H1 (cell line): Measurements from ENCODE around the gene MPRIP. TPM values are rescaled to one million over a fixed set of nuclear protein-coding genes. Genes with fewer than 3 reads are reported as not detected.
A peak's percentile ranks its signal among the peaks of the same experiment; 100 is the strongest.

Source experiments
- CTCF ChIA-PET: fragments of 300-600 bp; sonication (Branson Sonifier 250); formaldehyde crosslinking; loops from one replicate; lab custom pipeline; 2021; ENCODE audit not compliant: partially characterized antibody; lab: Charles Lee
- POLR2A ChIA-PET: fragments of 300-600 bp; sonication (Branson Sonifier 250); formaldehyde crosslinking; loops from one replicate; lab custom pipeline; 2021; ENCODE audit warnings: inconsistent platforms; ENCODE audit not compliant: partially characterized antibody; lab: Charles Lee
- DNase-seq, 2 experiments: peaks; one replicate each; pipeline versions ENCODE4 v3.0.0 to v3.0.0-alpha.2; 2010 to 2022; ENCODE audit warnings: low spot score in 2 of 2, low read depth in 1 of 2, mixed read lengths in 1 of 2
- FAIRE-seq: peaks from 2 replicates; lab custom pipeline; 2011; peaks lifted over from hg19 to GRCh38; lab: Jason Lieb, UNC
- H2AFZ ChIP-seq: 2 replicates; pipeline ENCODE4 v1.8.1; 2012; ENCODE audit warnings: low read length, inconsistent platforms
- H2AK5ac ChIP-seq: 2 replicates; pipeline ENCODE4 v1.6.1; 2013; ENCODE audit warnings: low read depth, low read length
- H2BK120ac ChIP-seq: replicated peaks from 2 replicates; pipeline ENCODE3; 2013; ENCODE audit warnings: low read depth, low read length, inconsistent platforms
- H2BK12ac ChIP-seq: 2 replicates; pipeline ENCODE4 v1.6.1; 2013; ENCODE audit warnings: low read depth, low read length
- H2BK15ac ChIP-seq: 2 replicates; pipeline ENCODE4 v1.6.1; 2013; ENCODE audit warnings: low read length
- H2BK20ac ChIP-seq: 2 replicates; pipeline ENCODE4 v1.6.1; 2013; ENCODE audit warnings: low read length
- H2BK5ac ChIP-seq: 2 replicates; pipeline ENCODE4 v1.6.1; 2013; ENCODE audit warnings: low read depth, low read length
- H3K14ac ChIP-seq: 2 replicates; pipeline ENCODE4 v1.6.1; 2013; ENCODE audit warnings: inconsistent platforms; ENCODE audit not compliant: insufficient read length
- H3K18ac ChIP-seq: 2 replicates; pipeline ENCODE4 v1.6.1; 2013; ENCODE audit warnings: low read length; ENCODE audit errors: extremely low read depth
- H3K23ac ChIP-seq: 2 replicates; pipeline ENCODE4 v1.6.1; 2013; ENCODE audit warnings: inconsistent platforms; ENCODE audit not compliant: insufficient read length
- H3K23me2 ChIP-seq: 2 replicates; pipeline ENCODE4 v1.6.1; 2013; ENCODE audit warnings: low read depth, low read length
- H3K27ac ChIP-seq: 2 replicates; pipeline ENCODE4 v1.6.1; 2011; ENCODE audit warnings: low read depth, low read length, inconsistent platforms
- H3K27me3 ChIP-seq, 4 experiments: replicated peaks in 1 of 4; 1 replicate in 1 of 4; 2 replicates in 3 of 4; pipeline versions ENCODE4 v1.6.1 to v1.8.1; 2011 to 2013; ENCODE audit warnings: low read length in 3 of 4, mild to moderate bottlenecking in 3 of 4, inconsistent platforms in 2 of 4, mixed read lengths in 2 of 4, moderate library complexity in 1 of 4; ENCODE audit not compliant: control insufficient read depth in 3 of 4, insufficient read depth in 3 of 4; ENCODE audit errors: extremely low read depth in 1 of 4
- H3K36me3 ChIP-seq, 4 experiments: 2 replicates each; pipeline versions ENCODE4 v1.6.1 to v1.8.1; 2011 to 2013; ENCODE audit warnings: mild to moderate bottlenecking in 4 of 4, low read length in 3 of 4, moderate library complexity in 2 of 4, control low read depth in 1 of 4, inconsistent platforms in 1 of 4; ENCODE audit not compliant: insufficient read depth in 4 of 4, control insufficient read depth in 2 of 4
- H3K4ac ChIP-seq: replicated peaks from 2 replicates; pipeline ENCODE3; 2013; ENCODE audit warnings: low read length, low read depth, mixed read lengths, inconsistent platforms; ENCODE audit not compliant: insufficient read length
- H3K4me1 ChIP-seq, 4 experiments: replicated peaks in 1 of 4; 1 replicate in 1 of 4; 2 replicates in 3 of 4; pipeline versions ENCODE4 v1.6.1 to v1.8.1; 2011 to 2013; ENCODE audit warnings: low read length in 3 of 4, inconsistent platforms in 2 of 4, mixed read lengths in 1 of 4; ENCODE audit not compliant: insufficient read depth in 4 of 4, control insufficient read depth in 3 of 4
- H3K4me2 ChIP-seq, 2 experiments: 2 replicates each; pipeline versions ENCODE4 v1.6.1 to v1.8.1; 2011 to 2013; ENCODE audit warnings: low read depth in 2 of 2, low read length in 2 of 2, control low read depth in 1 of 2, inconsistent platforms in 1 of 2, mild to moderate bottlenecking in 1 of 2; ENCODE audit not compliant: insufficient read depth in 1 of 2
- H3K4me3 ChIP-seq, 4 experiments: fragments of 200-600, 300-600 bp in 1 of 4; sonication (generic), shearing (Covaris generic), sonication (Bioruptor Twin) in 1 of 4; 2 replicates each; pipeline versions ENCODE4 v1.5.1 to v1.8.1; 2011 to 2016; ENCODE audit warnings: low read length in 4 of 4, low read depth in 3 of 4, control low read depth in 2 of 4, inconsistent platforms in 2 of 4, mild to moderate bottlenecking in 2 of 4, mixed read lengths in 1 of 4, moderate library complexity in 1 of 4; ENCODE audit not compliant: insufficient read depth in 2 of 4; ENCODE audit errors: extremely low read depth in 1 of 4
- H3K56ac ChIP-seq: replicated peaks from 2 replicates; pipeline ENCODE3; 2013; ENCODE audit warnings: low read depth, mild to moderate bottlenecking, mixed read lengths, low read length, inconsistent platforms; ENCODE audit not compliant: insufficient read length
- H3K79me1 ChIP-seq: 2 replicates; pipeline ENCODE4 v1.6.1; 2013; ENCODE audit warnings: low read depth, low read length, control low read depth
- H3K79me2 ChIP-seq, 2 experiments: 2 replicates each; pipeline versions ENCODE4 v1.6.1 to v1.8.1; 2012 to 2013; ENCODE audit warnings: low read length in 2 of 2, mild to moderate bottlenecking in 2 of 2, inconsistent platforms in 1 of 2; ENCODE audit not compliant: insufficient read depth in 2 of 2, control insufficient read depth in 1 of 2
- H3K9ac ChIP-seq, 4 experiments: replicated peaks in 1 of 4; 1 replicate in 1 of 4; 2 replicates in 3 of 4; pipeline versions ENCODE4 v1.6.1 to v1.8.1; 2011 to 2013; ENCODE audit warnings: low read depth in 3 of 4, low read length in 3 of 4, control low read depth in 2 of 4, mild to moderate bottlenecking in 2 of 4, moderate library complexity in 2 of 4, inconsistent platforms in 1 of 4; ENCODE audit errors: extremely low read depth in 1 of 4
- H3K9me3 ChIP-seq, 2 experiments: 2 replicates each; pipeline versions ENCODE4 v1.6.1 to v1.8.1; 2012 to 2013; ENCODE audit warnings: mild to moderate bottlenecking in 2 of 2, moderate library complexity in 2 of 2, control low read depth in 1 of 2, inconsistent platforms in 1 of 2, low read depth in 1 of 2, low read length in 1 of 2, mixed read lengths in 1 of 2; ENCODE audit not compliant: insufficient read depth in 2 of 2
- H4K20me1 ChIP-seq, 2 experiments: replicated peaks in 1 of 2; 2 replicates each; pipeline versions ENCODE3 to v1.8.1; 2011 to 2013; ENCODE audit warnings: inconsistent platforms in 2 of 2, low read length in 2 of 2, mild to moderate bottlenecking in 1 of 2; ENCODE audit not compliant: insufficient read depth in 2 of 2, control insufficient read depth in 1 of 2
- H4K5ac ChIP-seq: 2 replicates; pipeline ENCODE4 v1.6.1; 2013; ENCODE audit warnings: low read length, low read depth, mixed read lengths, inconsistent platforms; ENCODE audit not compliant: insufficient read length
- H4K8ac ChIP-seq: 2 replicates; pipeline ENCODE4 v1.8.0; 2013; ENCODE audit warnings: mild to moderate bottlenecking, moderate library complexity, low read length, inconsistent platforms; ENCODE audit not compliant: insufficient read depth; ENCODE audit errors: extremely low read depth
- H4K91ac ChIP-seq: replicated peaks from 2 replicates; pipeline ENCODE3; 2013; ENCODE audit warnings: low read length, mixed read lengths, inconsistent platforms; ENCODE audit not compliant: insufficient read length
- BRCA1 ChIP-seq: IDR thresholded peaks from 2 replicates; pipeline ENCODE4 v1.6.1; 2012; ENCODE audit warnings: low read depth, low read length, improper control_type of control experiment
- CREB1 ChIP-seq: IDR thresholded peaks from 2 replicates; pipeline ENCODE4 v1.6.1; 2012; ENCODE audit warnings: inconsistent platforms
- FOSL1 ChIP-seq: IDR thresholded peaks from 2 replicates; pipeline ENCODE4 v1.6.1; 2011; ENCODE audit warnings: mild to moderate bottlenecking, low read depth, low read length, moderate library complexity; ENCODE audit not compliant: insufficient read depth
- HDAC6 ChIP-seq: IDR thresholded peaks from one replicate; pipeline ENCODE4 v1.7.1; 2012; ENCODE audit warnings: low read depth, mild to moderate bottlenecking, inconsistent platforms, low read length, moderate library complexity
- KDM4A ChIP-seq: IDR thresholded peaks from one replicate; pipeline ENCODE4 v1.7.1; 2012; ENCODE audit warnings: low read depth, mild to moderate bottlenecking, moderate library complexity, low read length, inconsistent platforms; ENCODE audit not compliant: severe bottlenecking
- MAFK ChIP-seq: IDR thresholded peaks from 2 replicates; pipeline ENCODE4 v1.6.1; 2012; ENCODE audit warnings: low read depth, mild to moderate bottlenecking, improper control_type of control experiment, low read length
- RAD21 ChIP-seq, 2 experiments: IDR thresholded peaks in 1 of 2; conservative IDR thresholded peaks in 1 of 2; 2 replicates each; pipeline ENCODE4 v1.6.1; 2011; ENCODE audit warnings: low read depth in 2 of 2, low read length in 2 of 2, improper control_type of control experiment in 1 of 2, inconsistent platforms in 1 of 2, mild to moderate bottlenecking in 1 of 2, moderate library complexity in 1 of 2
- RXRA ChIP-seq: IDR thresholded peaks from 2 replicates; pipeline ENCODE4 v1.6.1; 2011; ENCODE audit warnings: low read depth, mild to moderate bottlenecking, low read length, moderate library complexity; ENCODE audit not compliant: insufficient read depth
- SIN3A ChIP-seq, 2 experiments: IDR thresholded peaks in 1 of 2; conservative IDR thresholded peaks in 1 of 2; 2 replicates each; pipeline ENCODE4 v1.6.1; 2011 to 2012; ENCODE audit warnings: low read length in 2 of 2, improper control_type of control experiment in 1 of 2, low read depth in 1 of 2, mild to moderate bottlenecking in 1 of 2
- SIRT6 ChIP-seq: IDR thresholded peaks from one replicate; pipeline ENCODE4 v1.7.1; 2012; ENCODE audit warnings: low read length, inconsistent platforms
- SP1 ChIP-seq: IDR thresholded peaks from 2 replicates; pipeline ENCODE4 v1.6.1; 2011; ENCODE audit warnings: low read depth, low read length
- SP2 ChIP-seq: IDR thresholded peaks from 2 replicates; pipeline ENCODE4 v1.6.1; 2012; ENCODE audit warnings: mild to moderate bottlenecking, low read length, inconsistent platforms
- SP4 ChIP-seq: IDR thresholded peaks from 2 replicates; pipeline ENCODE4 v1.6.1; 2012; ENCODE audit warnings: low read length, inconsistent platforms
- TCF12 ChIP-seq: IDR thresholded peaks from 2 replicates; pipeline ENCODE4 v1.6.1; 2011; ENCODE audit warnings: low read depth, mild to moderate bottlenecking, low read length
- WGBS, 2 experiments: shearing (Covaris generic) in 1 of 2; methylation state at CpG; one replicate each; pipeline versions ENCODE4 v1.1.6 to v1.1.7; 2013 to 2015; ENCODE audit warnings: low lambda C conversion rate in 2 of 2, mixed read lengths in 2 of 2, inconsistent platforms in 1 of 2, low coverage in 1 of 2, missing lambda C conversion rate in 1 of 2; ENCODE audit not compliant: insufficient replicate concordance in 2 of 2, insufficient coverage in 1 of 2, insufficient read length in 1 of 2; ENCODE audit errors: extremely low coverage in 1 of 2, missing lambda C conversion rate in 1 of 2; 5-methylcytosine and 5-hydroxymethylcytosine counted together
- polyA plus RNA-seq, 7 experiments: library from polyadenylated mRNA; depleted of rRNA in 3 of 7; stranded (reverse) in 5 of 7; unstranded in 2 of 7; fragments of >200 nt in 5 of 7; fragments of 200-250 nt in 2 of 7; gene quantifications; 1 replicate in 5 of 7; 2 replicates in 1 of 7; 4 replicates in 1 of 7; pipeline versions ENCODE4 v1.2.1 to v1.2.3, GENCODE V29; 2011 to 2013; ENCODE audit warnings: missing spikeins in 2 of 7, mixed read lengths in 2 of 7
- total RNA-seq: library from RNA; stranded (reverse); fragmentation: NEBNext Ultra II Directional; extraction: Animal tissue kit (Norgen Biotek cat#: 25700); gene quantifications from 2 replicates; pipeline ENCODE4 v1.2.1, GENCODE V29; 2021
- TF ChIP-seq, protein P1 (sequence below): IDR thresholded peaks from 2 replicates; pipeline ENCODE4 v1.6.1; 2012; ENCODE audit warnings: inconsistent platforms

The MPRIP gene
- total and polyA plus RNA-seq, 2 of the 8 experiments (the other 6 are each of a cell fraction or from before 2014, with no cell fraction given), result 48.6 to 146 TPM

DNA sequence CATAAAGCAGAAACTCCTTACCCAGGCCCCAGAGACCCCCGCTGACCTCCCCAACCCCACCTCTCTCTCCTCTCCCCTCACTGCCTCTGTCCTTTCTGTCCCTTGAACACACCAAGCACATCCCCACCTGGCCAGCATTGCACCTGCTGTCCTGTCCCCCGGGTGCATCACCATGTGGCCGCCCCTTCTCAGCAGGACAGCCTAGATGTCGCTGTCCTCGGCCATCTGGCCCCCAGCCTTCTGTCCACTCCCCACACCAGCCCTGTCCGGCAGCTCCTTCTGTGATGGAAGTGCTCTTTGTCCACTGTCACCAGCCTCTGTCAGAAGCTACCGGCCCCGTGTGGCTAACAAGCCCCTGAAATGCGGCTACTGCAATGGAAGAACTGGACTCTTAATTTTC lies 12.3 kb upstream of the MPRIP start:
- no peak overlapping the region; a peak in 1 of 4 replicates for H3K4me2 ChIP-seq
- H3K9me3 ChIP-seq, result no peaks in the 10 kb centered on the region
- no peak overlapping the region for H4K91ac ChIP-seq
- no peak overlapping the region for H2AFZ ChIP-seq
- H3K4ac ChIP-seq, result no peak overlapping the region
- no peak overlapping the region; the same call in 1 of the 2 replicates for H2BK5ac ChIP-seq
- 81% methylated on average over 8 of the region's 9 CpGs; no CpG with 5 or more reads in 1 of the 2 experiments for WGBS, 2 experiments
- H3K9ac ChIP-seq, result no peak overlapping the region
- H2BK15ac ChIP-seq, result no peak overlapping the region
- no peak overlapping the region for H3K56ac ChIP-seq
- no peaks in the 10 kb centered on the region for H3K79me2 ChIP-seq
- H3K23ac ChIP-seq, result no peak overlapping the region
- H3K18ac ChIP-seq, result no peak overlapping the region
- H3K4me3 ChIP-seq, result no peak overlapping the region
- H3K36me3 ChIP-seq, result no peaks in the 10 kb centered on the region
- H2BK120ac ChIP-seq, result no peak overlapping the region
- H3K4me1 ChIP-seq, result peaks cover 5 to 24% (median 15%) of the 10 kb centered on the region in 4 experiments
- no peak overlapping the region for H3K27ac ChIP-seq
- peak overlapping the region; percentile 83; the same call in 1 of the 2 replicates for H2BK20ac ChIP-seq
- no peaks in the 10 kb centered on the region for H3K27me3 ChIP-seq
- CTCF ChIA-PET, result interaction anchor here (0.7 to 1.0 kb wide), 2 partner anchors 10 to 26 kb away, joined by 3 to 4 read pairs; no protein-coding TSS in a partner anchor
- H2AK5ac ChIP-seq, result no peak overlapping the region
- DNase-seq, result no peak
- H3K14ac ChIP-seq, result no peak overlapping the region
- H3K23me2 ChIP-seq, result no peaks in the 10 kb centered on the region; the same call in 1 of the 2 replicates
- POLR2A ChIA-PET, result interaction anchor here (3.5 kb wide), 1 partner anchor 14 kb away, joined by 15 read pairs; no protein-coding TSS in a partner anchor
- H2BK12ac ChIP-seq, result peak overlapping the region; percentile 91; the same call in 1 of the 2 replicates
- H4K5ac ChIP-seq, result no peak overlapping the region
- H3K79me1 ChIP-seq, result no peaks in the 10 kb centered on the region
- no peaks in the 10 kb centered on the region for H4K20me1 ChIP-seq
- peak overlapping the region; percentile 73; the same call in 1 of the 2 replicates for H4K8ac ChIP-seq
- FAIRE-seq, result no peak
- no peak for TF ChIP-seq TCF12
- TF ChIP-seq CREB1, result no peak
- TF ChIP-seq BRCA1, result no peak
- TF ChIP-seq RXRA, result no peak
- TF ChIP-seq MAFK, result no peak
- TF ChIP-seq SIRT6, result no peak
- TF ChIP-seq SP4, result no peak
- no peak for TF ChIP-seq RAD21 (IDR thresholded peaks at IDR 0.05 in 1 of 2, conservative IDR thresholded peaks at IDR 0.05 in 1 of 2; ENCODE audit: low read depth in 2 of 2, low read length in 2 of 2)
- no peak for TF ChIP-seq FOSL1
- TF ChIP-seq SP1, result no peak
- no peak for TF ChIP-seq KDM4A
- TF ChIP-seq, protein P1, sequence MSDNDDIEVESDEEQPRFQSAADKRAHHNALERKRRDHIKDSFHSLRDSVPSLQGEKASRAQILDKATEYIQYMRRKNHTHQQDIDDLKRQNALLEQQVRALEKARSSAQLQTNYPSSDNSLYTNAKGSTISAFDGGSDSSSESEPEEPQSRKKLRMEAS, result no peak
- TF ChIP-seq SIN3A (conservative IDR thresholded peaks at IDR 0.05 in 1 of 2, IDR thresholded peaks at IDR 0.05 in 1 of 2; ENCODE audit: low read depth in 1 of 2, low read length in 2 of 2), result no peak
- TF ChIP-seq SP2, result no peak
- no peak for TF ChIP-seq HDAC6
